Upper lobe of left lung (tissue), 4 donors: ENCODE measurements around the gene CCDC148.

Experiments
- CTCF ChIP-seq, 6 experiments: fragments of 450-650 bp in 4 of 6; fragments of 200-600 bp in 2 of 6; sonication (generic) in 2 of 6; IDR thresholded peaks; one replicate each; pipeline ENCODE4 v1.5.1; 2016 to 2019; ENCODE audit warnings: antibody characterized with exemption in 6 of 6
- EP300 ChIP-seq, 4 donors: sonication (generic); formaldehyde crosslinking; IDR thresholded peaks; one replicate each; pipeline ENCODE4 v1.5.1; 2017; ENCODE audit warnings: antibody characterized with exemption in 4 of 4, control low read depth in 2 of 4
- POLR2A ChIP-seq, 4 donors: fragments of 450-650 bp; IDR thresholded peaks; one replicate each; pipeline ENCODE4 v1.5.1; 2016 to 2017; ENCODE audit warnings: antibody characterized with exemption in 4 of 4, mild to moderate bottlenecking in 2 of 4
- POLR2AphosphoS5 ChIP-seq, 2 donors: sonication (generic); formaldehyde crosslinking; IDR thresholded peaks; one replicate each; pipeline ENCODE4 v1.5.1; 2017; ENCODE audit warnings: antibody characterized with exemption in 2 of 2

GRCh38 chr2:158392687-158393086 lies 63.9 kb downstream of the CCDC148 start:
- TF ChIP-seq CTCF (IDR thresholded peaks at IDR 0.05) (no peak), EP300 (IDR thresholded peaks at IDR 0.05) (no peak), POLR2A (IDR thresholded peaks at IDR 0.05) (no peak), POLR2AphosphoS5 (IDR thresholded peaks at IDR 0.05) (no peak)
